ENCODE results near the gene MS4A5. TPM values are rescaled to one million over a fixed set of nuclear protein-coding genes. Genes with fewer than 3 reads are reported as not detected.
A peak's percentile ranks its signal among the peaks of the same experiment; 100 is the strongest.
"Not testable (repeated sequence)": the region's sequence is repeated elsewhere in the genome, so short reads cannot be mapped to it uniquely, and the experiment has no call there.

Gene MS4A5
- total and polyA plus RNA-seq, 8 donors, result not detected

GRCh38 chr11:60428517-60428916 is 855 bp upstream of the MS4A5 start:
- no peaks in the 10 kb centered on the region for H3K4me1 ChIP-seq
- DNase-seq, result no peak
- H3K9me3 ChIP-seq, result no peaks in the 10 kb centered on the region
- 47 to 50% methylated on average over 2 of the region's 2 CpGs for WGBS, 2 donors
- intact Hi-C loops (cut with DNase I), result no loop called here
- no peak overlapping the region for H3K4me3 ChIP-seq
- no peak overlapping the region for H3K27ac ChIP-seq
- ATAC-seq, result no peak
- TF ChIP-seq CTCF (IDR thresholded peaks at IDR 0.05), result no peak
- no peaks in the 10 kb centered on the region for H3K27me3 ChIP-seq
- no peak for FAIRE-seq
- H3K36me3 ChIP-seq, result no peaks in the 10 kb centered on the region

- H3K27me3 ChIP-seq, result no peaks in the 10 kb centered on the region
- TF ChIP-seq CTCF (IDR thresholded peaks at IDR 0.05), result no peak
- 30 to 33% methylated on average over 2 of the region's 2 CpGs for WGBS, 2 donors
- no peaks in the 10 kb centered on the region for H3K36me3 ChIP-seq
- peak in 3 of 4 donors; percentile 39 to 61 (median 46) for ATAC-seq
- H3K27ac ChIP-seq, result no peak overlapping the region
- no peaks in the 10 kb centered on the region for H3K4me1 ChIP-seq
- no peak for FAIRE-seq
- no peak for DNase-seq
- H3K4me3 ChIP-seq, result no peak overlapping the region
- H3K9me3 ChIP-seq, result no peaks in the 10 kb centered on the region
- intact Hi-C loops (cut with DNase I), result no loop called here
Measured at GRCh38 chr11:60431251-60431650, 1.9 kb downstream of the MS4A5 start.

GRCh38 chr11:60433401-60433800 is 4.0 kb downstream of the MS4A5 start:
- no peak overlapping the region for H3K27ac ChIP-seq
- WGBS, 2 donors, result 79 to 80% methylated on average over 4 of the region's 4 CpGs
- H3K36me3 ChIP-seq, result no peaks in the 10 kb centered on the region
- DNase-seq (no peak), FAIRE-seq (no peak), ATAC-seq (no peak)
- TF ChIP-seq CTCF (IDR thresholded peaks at IDR 0.05), result no peak
- H3K4me1 ChIP-seq, result no peaks in the 10 kb centered on the region
- no peak overlapping the region for H3K4me3 ChIP-seq
- H3K9me3 ChIP-seq, result no peaks in the 10 kb centered on the region
- intact Hi-C loops (cut with DNase I), result no loop called here
- no peaks in the 10 kb centered on the region for H3K27me3 ChIP-seq

- Histone ChIP-seq H3K36me3 (no peaks in the 10 kb centered on the region), H3K27me3 (no peaks in the 10 kb centered on the region), H3K4me3 (no peak overlapping the region), H3K27ac (no peak overlapping the region), H3K4me1 (no peaks in the 10 kb centered on the region), H3K9me3 (no peaks in the 10 kb centered on the region)
- no peak for DNase-seq
- FAIRE-seq, result no peak
- ATAC-seq, result no peak
- intact Hi-C loops (cut with DNase I), result no loop called here
- no peak for TF ChIP-seq CTCF (IDR thresholded peaks at IDR 0.05)
Measured at GRCh38 chr11:60447070-60447469, 17.7 kb downstream of the MS4A5 start.

- Histone ChIP-seq H3K36me3 (no peaks in the 10 kb centered on the region), H3K9me3 (no peaks in the 10 kb centered on the region), H3K4me3 (no peak overlapping the region), H3K27me3 (no peaks in the 10 kb centered on the region), H3K4me1 (no peaks in the 10 kb centered on the region), H3K27ac (no peak overlapping the region)
- FAIRE-seq (no peak), ATAC-seq (no peak), DNase-seq (no peak)
- no peak for TF ChIP-seq CTCF (IDR thresholded peaks at IDR 0.05)
- intact Hi-C loops (cut with DNase I), result no loop called here
Measured at GRCh38 chr11:60447846-60448245, 18.5 kb downstream of the MS4A5 start.

GRCh38 chr11:60451185-60451584 is 21.8 kb downstream of the MS4A5 start:
- peak in 1 of 6 donors; percentile 19 for DNase-seq
- H3K4me3 ChIP-seq; H3K36me3 ChIP-seq; H3K27ac ChIP-seq; H3K9me3 ChIP-seq; FAIRE-seq; ATAC-seq; H3K27me3 ChIP-seq; intact Hi-C loops (cut with DNase I); H3K4me1 ChIP-seq: not testable (repeated sequence)
- WGBS, 2 donors, result 90 to 94% methylated on average over 11 to 32 of the region's 32 CpGs

All from pancreas (tissue), 10 donors.